Raji (cell line): Measurements from ENCODE around the gene EARS2.

ENCODE experiments used
- POLR2A ChIP-seq: IDR thresholded peaks from 2 replicates; pipeline ENCODE4 v1.6.1; 2011; ENCODE audit warnings: low read depth, low read length, control low read depth; ENCODE audit not compliant: insufficient read depth

The EARS2 gene

GRCh38 chr16:23520500-23520899 lies 36.6 kb downstream of the EARS2 start:
- TF ChIP-seq POLR2A: no peak

GRCh38 chr16:23519282-23519681 lies 37.9 kb downstream of the EARS2 start:
- TF ChIP-seq POLR2A: no peak; the same call in 1 of the 2 replicates

- TF ChIP-seq POLR2A: peak; percentile 62
These were observed 38.7 kb downstream of the EARS2 start for GRCh38 chr16:23518435-23518891.

GRCh38 chr16:23516366-23517137 lies 40.6 kb downstream of the EARS2 start:
- TF ChIP-seq POLR2A: peak; percentile 64

- no peak for TF ChIP-seq POLR2A
These were observed 41.3 kb downstream of the EARS2 start for GRCh38 chr16:23515881-23516280.

- TF ChIP-seq POLR2A: no peak
These were observed 42.6 kb downstream of the EARS2 start for GRCh38 chr16:23514381-23515152.

- TF ChIP-seq POLR2A: no peak
These were observed 44.9 kb downstream of the EARS2 start for GRCh38 chr16:23512168-23512695.

- TF ChIP-seq POLR2A: no peak
These were observed 45.4 kb downstream of the EARS2 start for GRCh38 chr16:23511731-23512130.

- peak; percentile 98 for TF ChIP-seq POLR2A
These were observed 46.8 kb downstream of the EARS2 start, which contains the start of gene GGA2 for GRCh38 chr16:23510164-23510914. Gene GGA2 (minus strand): TSS chr16:23510494. CDS start chr16:23510411, 83 bp downstream.

- no peak for TF ChIP-seq POLR2A
These were observed 47.4 kb downstream of the EARS2 start for GRCh38 chr16:23509782-23510163.

GRCh38 chr16:23509441-23509754 lies 47.8 kb downstream of the EARS2 start:
- no peak for TF ChIP-seq POLR2A

- TF ChIP-seq POLR2A: peak; percentile 19; the same call in 1 of the 2 replicates
These were observed 48.3 kb downstream of the EARS2 start for GRCh38 chr16:23508589-23509440.

GRCh38 chr16:23506606-23506994 lies 50.5 kb downstream of the EARS2 start:
- TF ChIP-seq POLR2A: peak; percentile 55
